ENCODE results near the gene NEB. TPM values are rescaled to one million over a fixed set of nuclear protein-coding genes. Genes with fewer than 3 reads are reported as not detected.

The NEB gene, protein sequence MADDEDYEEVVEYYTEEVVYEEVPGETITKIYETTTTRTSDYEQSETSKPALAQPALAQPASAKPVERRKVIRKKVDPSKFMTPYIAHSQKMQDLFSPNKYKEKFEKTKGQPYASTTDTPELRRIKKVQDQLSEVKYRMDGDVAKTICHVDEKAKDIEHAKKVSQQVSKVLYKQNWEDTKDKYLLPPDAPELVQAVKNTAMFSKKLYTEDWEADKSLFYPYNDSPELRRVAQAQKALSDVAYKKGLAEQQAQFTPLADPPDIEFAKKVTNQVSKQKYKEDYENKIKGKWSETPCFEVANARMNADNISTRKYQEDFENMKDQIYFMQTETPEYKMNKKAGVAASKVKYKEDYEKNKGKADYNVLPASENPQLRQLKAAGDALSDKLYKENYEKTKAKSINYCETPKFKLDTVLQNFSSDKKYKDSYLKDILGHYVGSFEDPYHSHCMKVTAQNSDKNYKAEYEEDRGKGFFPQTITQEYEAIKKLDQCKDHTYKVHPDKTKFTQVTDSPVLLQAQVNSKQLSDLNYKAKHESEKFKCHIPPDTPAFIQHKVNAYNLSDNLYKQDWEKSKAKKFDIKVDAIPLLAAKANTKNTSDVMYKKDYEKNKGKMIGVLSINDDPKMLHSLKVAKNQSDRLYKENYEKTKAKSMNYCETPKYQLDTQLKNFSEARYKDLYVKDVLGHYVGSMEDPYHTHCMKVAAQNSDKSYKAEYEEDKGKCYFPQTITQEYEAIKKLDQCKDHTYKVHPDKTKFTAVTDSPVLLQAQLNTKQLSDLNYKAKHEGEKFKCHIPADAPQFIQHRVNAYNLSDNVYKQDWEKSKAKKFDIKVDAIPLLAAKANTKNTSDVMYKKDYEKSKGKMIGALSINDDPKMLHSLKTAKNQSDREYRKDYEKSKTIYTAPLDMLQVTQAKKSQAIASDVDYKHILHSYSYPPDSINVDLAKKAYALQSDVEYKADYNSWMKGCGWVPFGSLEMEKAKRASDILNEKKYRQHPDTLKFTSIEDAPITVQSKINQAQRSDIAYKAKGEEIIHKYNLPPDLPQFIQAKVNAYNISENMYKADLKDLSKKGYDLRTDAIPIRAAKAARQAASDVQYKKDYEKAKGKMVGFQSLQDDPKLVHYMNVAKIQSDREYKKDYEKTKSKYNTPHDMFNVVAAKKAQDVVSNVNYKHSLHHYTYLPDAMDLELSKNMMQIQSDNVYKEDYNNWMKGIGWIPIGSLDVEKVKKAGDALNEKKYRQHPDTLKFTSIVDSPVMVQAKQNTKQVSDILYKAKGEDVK (N-terminal part only)
- total RNA-seq (1 to 10 TPM; 1.6 to 3.1 TPM), polyA plus RNA-seq (1 to 10 TPM; 2.2 to 2.9 TPM)
- long read RNA-seq, donor 1, partial matches to known transcripts = 1 of 6 reads
- long read RNA-seq, donor 1, other reads (novel, unspliced or antisense) = 5 of 6 reads
- long read RNA-seq, donor 2, partial matches to known transcripts = 0 of 3 reads
- long read RNA-seq, donor 2, other reads (novel, unspliced or antisense) = 3 of 3 reads

DNA sequence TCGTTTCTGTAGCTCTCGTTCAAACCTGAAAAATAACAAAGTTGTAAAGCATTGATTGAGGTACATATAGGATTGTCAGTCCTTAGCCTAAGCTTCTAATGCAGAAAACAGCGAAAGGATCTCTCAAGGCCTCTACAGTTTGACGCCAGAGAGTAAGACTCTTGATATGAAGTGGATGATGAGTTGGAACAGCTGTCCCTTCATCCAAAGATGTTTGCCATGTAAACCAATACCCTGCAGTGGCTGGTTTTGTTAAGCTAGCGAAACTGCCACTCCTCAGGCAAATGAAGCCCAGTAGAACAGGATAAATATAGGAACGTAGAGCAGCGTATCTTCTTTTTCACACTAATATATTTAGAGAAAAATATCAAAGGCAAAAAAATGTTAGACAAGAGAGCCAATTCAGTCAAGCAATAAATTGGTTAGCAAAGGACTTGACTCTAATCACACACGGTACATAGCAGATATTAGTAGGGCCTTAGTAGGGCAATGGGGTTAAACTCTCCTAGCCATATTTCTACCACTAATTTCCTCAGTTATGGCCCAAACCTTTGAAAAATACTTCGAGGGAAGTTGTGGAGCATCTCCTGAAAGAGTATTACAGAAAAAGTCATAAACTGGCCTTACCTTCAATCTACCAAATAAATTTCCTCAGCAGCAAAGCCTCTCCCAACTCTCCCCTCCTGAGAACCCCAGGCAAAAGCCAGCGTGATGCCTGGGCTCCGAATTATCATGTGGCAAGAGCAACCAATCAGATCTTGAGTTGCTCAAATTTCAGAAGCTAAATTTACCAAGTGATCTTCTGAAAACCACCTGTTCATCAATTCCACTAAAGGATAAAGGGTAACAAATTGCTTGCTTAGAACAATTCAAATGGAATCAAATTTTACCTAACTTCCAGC, at the start of gene NEB:
Gene NEB, minus strand, starts transcription at position 706 of the 902 bp plus-strand sequence. CDS start 1,320 bp downstream, outside the sequence.
- Histone ChIP-seq H3K27me3 (ENCODE audit: control insufficient read depth in 1 of 2, insufficient read depth in 2 of 2, low read length in 1 of 2) (no peaks in the 10 kb centered on the region), H3K4me3 (ENCODE audit: low read length in 2 of 2) (no peak within 1 kb of the TSS)
- no peak for ATAC-seq (ENCODE audit: low FRiP score)

DNA sequence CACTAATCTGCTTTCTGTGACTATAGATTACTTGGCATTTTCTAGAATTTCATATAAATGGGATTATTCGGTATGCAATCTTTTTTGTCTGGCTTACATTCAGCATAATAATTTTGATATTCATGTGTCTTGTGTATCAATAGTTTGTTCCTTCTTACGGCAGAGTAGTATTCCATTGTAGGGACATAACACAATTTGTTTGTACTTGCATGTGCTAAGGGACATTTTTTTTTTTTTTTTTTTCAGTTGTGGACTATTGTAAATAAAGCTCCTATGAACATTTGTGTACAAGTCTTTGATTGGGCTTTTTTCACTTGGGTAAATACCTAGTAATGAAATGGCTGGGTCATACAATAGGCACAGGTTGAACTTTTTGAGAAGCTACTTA, 48.9 kb upstream of the NEB start:
- no peak for ATAC-seq (ENCODE audit: low FRiP score)
- intact Hi-C loops (cut with DNase I) = no loop called here
- Histone ChIP-seq H3K4me1 (ENCODE audit: control insufficient read depth in 1 of 2, insufficient read depth in 2 of 2, low read length in 2 of 2) (no peaks in the 10 kb centered on the region), H3K27ac (ENCODE audit: low read depth in 1 of 2, low read length in 2 of 2) (no peak overlapping the region), H3K36me3 (ENCODE audit: control insufficient read depth in 1 of 2, insufficient read depth in 2 of 2, low read length in 1 of 2) (peaks cover 10% of the 10 kb centered on the region in 2 donors), H3K4me3 (ENCODE audit: low read length in 2 of 2) (no peak overlapping the region), H3K27me3 (ENCODE audit: control insufficient read depth in 1 of 2, insufficient read depth in 2 of 2, low read length in 1 of 2) (no peaks in the 10 kb centered on the region), H3K9me3 (ENCODE audit: control insufficient read depth, low read length) (no peaks in the 10 kb centered on the region)
- WGBS, 2 donors = 93 to 98% methylated on average over 2 of the region's 2 CpGs
- no peak for DNase-seq

More for the DNA sequence above, at the start of gene NEB:
- peaks cover 2% of the 10 kb centered on the region for H3K9me3 ChIP-seq (ENCODE audit: control insufficient read depth, low read length)
- intact Hi-C loops (cut with DNase I) = no loop called here
- 89 to 91% methylated on average over 11 of the region's 11 CpGs for WGBS, 2 donors
- no peak for DNase-seq
- H3K27ac ChIP-seq (ENCODE audit: low read depth in 1 of 2, low read length in 2 of 2) = no peak within 1 kb of the TSS
- peaks cover 0 to 1% of the 10 kb centered on the region in 2 donors for H3K36me3 ChIP-seq (ENCODE audit: control insufficient read depth in 1 of 2, insufficient read depth in 2 of 2, low read length in 1 of 2)
- peaks cover 0 to 4% of the 10 kb centered on the region in 2 donors for H3K4me1 ChIP-seq (ENCODE audit: control insufficient read depth in 1 of 2, insufficient read depth in 2 of 2, low read length in 2 of 2)

DNA sequence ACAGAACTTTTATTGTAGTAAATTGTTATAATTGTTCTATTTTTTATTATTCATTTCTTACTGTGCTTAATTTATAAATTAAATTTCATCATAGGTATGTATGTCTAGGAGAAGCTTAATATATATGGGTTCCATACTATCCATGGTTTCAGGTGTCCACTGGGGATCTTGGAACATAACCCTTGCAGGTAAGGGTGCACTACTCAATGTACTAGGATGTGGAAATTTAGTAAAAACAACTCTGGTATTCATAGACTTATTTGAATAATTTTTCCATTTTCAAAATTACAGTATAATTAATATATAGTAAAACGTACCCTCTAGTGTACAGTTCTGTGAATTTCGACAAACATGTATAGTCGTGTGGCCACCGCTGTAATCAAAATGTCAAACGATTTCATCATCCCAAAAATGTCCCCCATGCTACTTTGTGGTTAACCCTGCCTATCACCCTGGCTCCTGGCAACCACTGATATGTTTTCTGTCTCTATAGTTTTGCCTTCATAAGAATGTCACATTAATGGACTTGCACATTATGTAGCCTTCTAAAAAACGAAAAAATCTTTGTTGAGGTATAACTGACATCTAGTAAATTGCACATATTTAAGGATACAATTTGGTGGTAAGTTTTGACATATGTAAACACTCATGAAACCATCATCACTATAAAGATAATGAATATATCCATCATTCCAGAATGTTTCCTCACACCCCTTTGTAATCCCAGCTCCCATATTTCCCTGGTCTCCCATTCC, 48.3 kb upstream of the NEB start:
- no peak for ATAC-seq (ENCODE audit: low FRiP score)
- H3K36me3 ChIP-seq (ENCODE audit: control insufficient read depth in 1 of 2, insufficient read depth in 2 of 2, low read length in 1 of 2) = peaks cover 7 to 12% of the 10 kb centered on the region in 2 donors
- WGBS, 2 donors = 87 to 88% methylated on average over 6 of the region's 6 CpGs
- no peak for DNase-seq
- H3K9me3 ChIP-seq (ENCODE audit: control insufficient read depth, low read length) = no peaks in the 10 kb centered on the region
- H3K4me1 ChIP-seq (ENCODE audit: control insufficient read depth in 1 of 2, insufficient read depth in 2 of 2, low read length in 2 of 2) = no peaks in the 10 kb centered on the region
- H3K27ac ChIP-seq (ENCODE audit: low read depth in 1 of 2, low read length in 2 of 2) = no peak overlapping the region
- no peak overlapping the region for H3K4me3 ChIP-seq (ENCODE audit: low read length in 2 of 2)
- intact Hi-C loops (cut with DNase I) = no loop called here
- no peaks in the 10 kb centered on the region for H3K27me3 ChIP-seq (ENCODE audit: control insufficient read depth in 1 of 2, insufficient read depth in 2 of 2, low read length in 1 of 2)

DNA sequence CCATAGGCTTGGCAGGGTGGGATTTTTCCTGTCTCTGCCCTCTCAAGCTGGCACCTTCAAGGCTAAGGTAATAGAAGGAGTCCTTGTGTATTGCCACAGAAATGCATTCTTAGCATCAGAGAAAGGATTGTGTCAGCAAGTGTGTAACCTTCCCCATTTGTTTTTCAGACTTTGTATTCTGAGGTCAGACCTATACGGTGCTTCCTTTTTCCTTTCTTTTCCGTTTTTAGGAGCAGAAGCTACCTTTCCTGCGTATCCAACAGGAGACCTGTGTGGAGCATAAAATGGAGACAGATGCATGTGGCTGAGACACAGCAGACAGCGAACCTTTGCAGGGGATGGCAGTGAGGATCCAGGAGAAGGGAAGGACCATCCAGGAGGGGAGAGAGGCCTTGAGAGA, 47.4 kb upstream of the NEB start:
- peaks cover 7 to 15% of the 10 kb centered on the region in 2 donors for H3K36me3 ChIP-seq (ENCODE audit: control insufficient read depth in 1 of 2, insufficient read depth in 2 of 2, low read length in 1 of 2)
- no peak for ATAC-seq (ENCODE audit: low FRiP score)
- H3K27me3 ChIP-seq (ENCODE audit: control insufficient read depth in 1 of 2, insufficient read depth in 2 of 2, low read length in 1 of 2) = no peaks in the 10 kb centered on the region
- no peaks in the 10 kb centered on the region for H3K9me3 ChIP-seq (ENCODE audit: control insufficient read depth, low read length)
- no peaks in the 10 kb centered on the region for H3K4me1 ChIP-seq (ENCODE audit: control insufficient read depth in 1 of 2, insufficient read depth in 2 of 2, low read length in 2 of 2)
- H3K4me3 ChIP-seq (ENCODE audit: low read length in 2 of 2) = no peak overlapping the region
- H3K27ac ChIP-seq (ENCODE audit: low read depth in 1 of 2, low read length in 2 of 2) = no peak overlapping the region
- intact Hi-C loops (cut with DNase I) = no loop called here
- 91 to 92% methylated on average over 4 of the region's 4 CpGs for WGBS, 2 donors
- no peak for DNase-seq

DNA sequence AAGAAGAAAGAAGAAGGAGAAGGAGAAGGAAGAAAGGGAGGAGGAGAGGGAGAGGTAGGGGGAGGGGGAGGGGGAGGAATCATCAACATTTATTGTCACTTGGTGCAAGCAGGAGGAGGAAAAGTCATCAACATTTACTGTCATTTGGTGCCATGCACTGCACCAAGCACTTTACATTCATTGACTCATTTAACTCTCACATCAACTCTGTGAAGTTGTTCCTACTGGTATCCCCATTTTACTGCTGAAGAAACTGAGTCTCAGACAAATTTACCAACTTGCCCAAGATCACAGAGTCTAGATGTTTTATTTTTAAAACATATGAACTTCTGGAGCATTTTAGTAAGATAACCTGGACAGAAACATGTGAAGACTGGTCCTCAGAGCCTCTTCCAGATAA, 46.7 kb upstream of the NEB start:
- Histone ChIP-seq H3K9me3 (ENCODE audit: control insufficient read depth, low read length) (no peaks in the 10 kb centered on the region), H3K27ac (ENCODE audit: low read depth in 1 of 2, low read length in 2 of 2) (no peak overlapping the region), H3K36me3 (ENCODE audit: control insufficient read depth in 1 of 2, insufficient read depth in 2 of 2, low read length in 1 of 2) (peaks cover 7 to 12% of the 10 kb centered on the region in 2 donors), H3K4me1 (ENCODE audit: control insufficient read depth in 1 of 2, insufficient read depth in 2 of 2, low read length in 2 of 2) (no peaks in the 10 kb centered on the region), H3K4me3 (ENCODE audit: low read length in 2 of 2) (no peak overlapping the region), H3K27me3 (ENCODE audit: control insufficient read depth in 1 of 2, insufficient read depth in 2 of 2, low read length in 1 of 2) (no peaks in the 10 kb centered on the region)
- DNase-seq (no peak), ATAC-seq (ENCODE audit: low FRiP score) (no peak)
- intact Hi-C loops (cut with DNase I) = no loop called here

DNA sequence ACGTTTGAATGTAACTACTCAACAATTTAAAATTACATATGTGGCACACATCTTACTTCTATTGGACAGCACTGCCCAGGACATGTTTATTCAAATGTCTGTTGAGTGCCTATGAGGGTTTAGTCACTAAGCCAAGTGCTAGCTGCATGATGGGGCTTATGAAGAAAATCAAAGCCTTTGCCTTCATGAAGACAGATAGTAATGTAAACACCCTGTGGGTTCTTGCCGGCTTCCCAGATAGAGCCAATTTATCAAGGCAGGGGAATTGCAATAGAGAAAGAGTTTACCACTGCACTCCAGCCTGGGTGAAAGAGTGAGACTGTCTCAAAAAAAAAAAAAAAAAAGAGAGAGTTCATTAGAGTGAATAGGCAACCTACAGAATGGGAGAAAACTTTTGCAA, 43.7 kb upstream of the NEB start:
- WGBS, 2 donors = 63 to 72% methylated on average over 2 of the region's 2 CpGs
- no peaks in the 10 kb centered on the region for H3K4me1 ChIP-seq (ENCODE audit: control insufficient read depth in 1 of 2, insufficient read depth in 2 of 2, low read length in 2 of 2)
- H3K4me3 ChIP-seq (ENCODE audit: low read length in 2 of 2) = no peak overlapping the region
- no peaks in the 10 kb centered on the region for H3K27me3 ChIP-seq (ENCODE audit: control insufficient read depth in 1 of 2, insufficient read depth in 2 of 2, low read length in 1 of 2)
- no peak for DNase-seq
- intact Hi-C loops (cut with DNase I) = no loop called here
- no peak for ATAC-seq (ENCODE audit: low FRiP score)
- no peak overlapping the region for H3K27ac ChIP-seq (ENCODE audit: low read depth in 1 of 2, low read length in 2 of 2)
- H3K9me3 ChIP-seq (ENCODE audit: control insufficient read depth, low read length) = no peaks in the 10 kb centered on the region
- H3K36me3 ChIP-seq (ENCODE audit: control insufficient read depth in 1 of 2, insufficient read depth in 2 of 2, low read length in 1 of 2) = peaks cover 3 to 9% of the 10 kb centered on the region in 2 donors

DNA sequence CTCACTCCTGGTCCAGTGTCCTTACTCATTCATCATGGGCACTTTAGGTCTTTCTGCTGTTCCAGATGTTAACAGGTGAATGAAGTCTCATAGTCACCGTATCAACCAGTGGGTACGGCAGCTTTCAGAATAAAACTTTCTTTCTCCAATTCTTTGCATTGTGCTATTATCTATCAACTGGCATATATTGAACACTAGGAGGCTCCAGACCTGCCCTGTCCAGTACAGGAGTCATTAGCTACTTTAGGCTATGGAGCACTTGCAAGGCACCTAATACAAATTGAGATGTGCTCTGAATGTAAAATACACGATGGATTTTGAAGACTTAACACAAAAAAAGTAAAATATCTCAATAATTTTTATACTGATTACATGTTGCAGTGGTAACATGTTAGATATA, 43.2 kb upstream of the NEB start:
- H3K36me3 ChIP-seq (ENCODE audit: control insufficient read depth in 1 of 2, insufficient read depth in 2 of 2, low read length in 1 of 2) = peaks cover 3 to 9% of the 10 kb centered on the region in 2 donors

More for the DNA sequence above, 43.2 kb upstream of the NEB start:
- Histone ChIP-seq H3K27ac (ENCODE audit: low read depth in 1 of 2, low read length in 2 of 2) (no peak overlapping the region), H3K4me1 (ENCODE audit: control insufficient read depth in 1 of 2, insufficient read depth in 2 of 2, low read length in 2 of 2) (no peaks in the 10 kb centered on the region), H3K27me3 (ENCODE audit: control insufficient read depth in 1 of 2, insufficient read depth in 2 of 2, low read length in 1 of 2) (no peaks in the 10 kb centered on the region), H3K4me3 (ENCODE audit: low read length in 2 of 2) (no peak overlapping the region), H3K9me3 (ENCODE audit: control insufficient read depth, low read length) (no peaks in the 10 kb centered on the region)
- intact Hi-C loops (cut with DNase I) = no loop called here
- WGBS, 2 donors = 95 to 97% methylated on average over 3 of the region's 3 CpGs
- ATAC-seq (ENCODE audit: low FRiP score) = no peak
- DNase-seq = no peak

Data from aorta (tissue), 5 donors.